IMR-90 (cell line): Measurements from ENCODE around the gene ANTXR1.

Source experiments
- CTCF ChIP-seq: conservative IDR thresholded peaks from 2 replicates; pipeline ENCODE4 v1.5.1; 2012; ENCODE audit warnings: mild to moderate bottlenecking, low read depth, low read length, improper control_type of control experiment
- MXI1 ChIP-seq: IDR thresholded peaks from 2 replicates; pipeline ENCODE4 v1.6.1; 2012; ENCODE audit warnings: low read depth, mild to moderate bottlenecking, low read length, moderate library complexity, borderline replicate concordance
- POLR2A ChIP-seq: IDR thresholded peaks from 2 replicates; pipeline ENCODE4 v1.6.1; 2012; ENCODE audit warnings: mild to moderate bottlenecking, low read depth, low read length
- RAD21 ChIP-seq: IDR thresholded peaks from 2 replicates; pipeline ENCODE4 v1.6.1; 2012; ENCODE audit warnings: low read length, improper control_type of control experiment
- RFX5 ChIP-seq: IDR thresholded peaks from 2 replicates; pipeline ENCODE4 v1.8.0; 2012; ENCODE audit warnings: low read depth, mild to moderate bottlenecking, low read length, moderate library complexity
- SMC3 ChIP-seq: fragments of 150-350 bp; IDR thresholded peaks from 2 replicates; pipeline ENCODE4 v1.6.1; 2016; ENCODE audit warnings: low read depth, mild to moderate bottlenecking, antibody characterized with exemption, low read length, moderate library complexity
- USF2 ChIP-seq: fragments of 150-350 bp; IDR thresholded peaks from 2 replicates; pipeline ENCODE4 v1.6.1; 2017; ENCODE audit warnings: mild to moderate bottlenecking, antibody characterized with exemption, low read length, low read depth

GRCh38 chr2:69030800-69031428 is 17.9 kb downstream of the ANTXR1 start:
- TF ChIP-seq RAD21 (no peak), CTCF (no peak), MXI1 (no peak), RFX5 (no peak), POLR2A (no peak), SMC3 (no peak), USF2 (no peak)
